Glutamatergic neuron (in vitro differentiated cells): ENCODE data around the gene RSAD2. TPM values are rescaled to one million over a fixed set of nuclear protein-coding genes. Genes with fewer than 3 reads are reported as not detected.
A peak's percentile ranks its signal among the peaks of the same experiment; 100 is the strongest.
"Not testable (repeated sequence)": the region's sequence is repeated elsewhere in the genome, so short reads cannot be mapped to it uniquely, and the experiment has no call there.

Experiments
- DNase-seq: peaks from one replicate; pipeline ENCODE4 v3.0.0; 2022
- H3K27ac Mint-ChIP-seq: one replicate; pipeline ENCODE4 v1.8.0; 2020; ENCODE audit warnings: mild to moderate bottlenecking, mixed read lengths, inconsistent platforms; ENCODE audit not compliant: unreplicated experiment
- H3K27me3 Mint-ChIP-seq: one replicate; pipeline ENCODE4 v1.8.0; 2020; ENCODE audit warnings: mild to moderate bottlenecking, moderate library complexity, mixed read lengths, inconsistent platforms; ENCODE audit not compliant: unreplicated experiment
- H3K36me3 Mint-ChIP-seq: one replicate; pipeline ENCODE4 v1.8.0; 2020; ENCODE audit warnings: mild to moderate bottlenecking, mixed read lengths, inconsistent platforms; ENCODE audit not compliant: unreplicated experiment
- H3K4me1 Mint-ChIP-seq: one replicate; pipeline ENCODE4 v1.8.0; 2020; ENCODE audit warnings: mild to moderate bottlenecking, low read depth, mixed read lengths, inconsistent platforms; ENCODE audit not compliant: unreplicated experiment
- H3K4me3 Mint-ChIP-seq: one replicate; pipeline ENCODE4 v1.8.0; 2020; ENCODE audit warnings: mild to moderate bottlenecking, mixed read lengths, inconsistent platforms; ENCODE audit not compliant: unreplicated experiment
- H3K9me3 Mint-ChIP-seq: one replicate; pipeline ENCODE4 v1.8.0; 2020; ENCODE audit warnings: mild to moderate bottlenecking, moderate library complexity, mixed read lengths, inconsistent platforms; ENCODE audit not compliant: unreplicated experiment
- total RNA-seq: library from RNA; stranded (reverse); fragmentation: NEBNext Ultra II Directional; extraction: Animal tissue kit (Norgen Biotek cat#: 25700); gene quantifications from one replicate; pipeline ENCODE4 v1.2.1, GENCODE V29; 2021; ENCODE audit not compliant: unreplicated experiment
- TF ChIP-seq, protein P1 (sequence below): fragments of 200-600 bp; sonication (generic); IDR thresholded peaks from one replicate; pipeline ENCODE4 v1.5.0; 2021; ENCODE audit not compliant: partially characterized antibody, unreplicated experiment

RSAD2 gene
- total RNA-seq, 1 donor from 2014 or later, result not detected

DNA sequence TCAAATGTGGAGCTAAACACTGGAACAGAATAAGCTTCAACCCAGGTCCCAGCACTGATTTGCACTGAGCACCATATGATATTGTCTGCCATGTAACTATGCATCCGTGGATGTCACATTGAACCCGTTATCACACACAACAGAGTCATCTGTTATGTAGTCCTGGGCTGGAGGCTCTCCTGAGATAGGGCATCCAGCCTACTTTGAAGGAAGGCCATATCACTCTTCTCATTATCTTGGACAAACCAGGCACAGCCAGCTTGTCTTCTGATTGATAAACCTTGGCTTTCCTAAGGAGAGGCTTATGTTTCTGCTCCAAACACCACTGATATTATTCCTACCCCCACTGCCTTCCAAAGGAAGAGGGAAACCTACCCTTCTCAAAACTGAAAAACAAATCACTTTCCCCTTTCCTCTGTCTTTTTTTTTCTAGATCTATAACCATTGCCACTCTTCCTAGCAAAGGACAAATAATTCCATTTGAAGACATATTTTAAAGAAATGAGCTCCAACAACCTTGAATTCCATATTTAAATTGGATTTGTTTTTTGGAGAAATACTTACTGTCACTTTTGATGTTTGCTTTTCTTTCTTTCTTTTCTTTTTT is 16.4 kb downstream of the RSAD2 start:
- Mint-ChIP-seq H3K9me3 (no peaks in the 10 kb centered on the region), H3K27ac (no peak overlapping the region), H3K4me1 (no peaks in the 10 kb centered on the region), H3K27me3 (no peaks in the 10 kb centered on the region), H3K36me3 (no peaks in the 10 kb centered on the region), H3K4me3 (no peak overlapping the region)
- TF ChIP-seq, protein P1, sequence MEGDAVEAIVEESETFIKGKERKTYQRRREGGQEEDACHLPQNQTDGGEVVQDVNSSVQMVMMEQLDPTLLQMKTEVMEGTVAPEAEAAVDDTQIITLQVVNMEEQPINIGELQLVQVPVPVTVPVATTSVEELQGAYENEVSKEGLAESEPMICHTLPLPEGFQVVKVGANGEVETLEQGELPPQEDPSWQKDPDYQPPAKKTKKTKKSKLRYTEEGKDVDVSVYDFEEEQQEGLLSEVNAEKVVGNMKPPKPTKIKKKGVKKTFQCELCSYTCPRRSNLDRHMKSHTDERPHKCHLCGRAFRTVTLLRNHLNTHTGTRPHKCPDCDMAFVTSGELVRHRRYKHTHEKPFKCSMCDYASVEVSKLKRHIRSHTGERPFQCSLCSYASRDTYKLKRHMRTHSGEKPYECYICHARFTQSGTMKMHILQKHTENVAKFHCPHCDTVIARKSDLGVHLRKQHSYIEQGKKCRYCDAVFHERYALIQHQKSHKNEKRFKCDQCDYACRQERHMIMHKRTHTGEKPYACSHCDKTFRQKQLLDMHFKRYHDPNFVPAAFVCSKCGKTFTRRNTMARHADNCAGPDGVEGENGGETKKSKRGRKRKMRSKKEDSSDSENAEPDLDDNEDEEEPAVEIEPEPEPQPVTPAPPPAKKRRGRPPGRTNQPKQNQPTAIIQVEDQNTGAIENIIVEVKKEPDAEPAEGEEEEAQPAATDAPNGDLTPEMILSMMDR, result no peak
- DNase-seq, result no peak

DNA sequence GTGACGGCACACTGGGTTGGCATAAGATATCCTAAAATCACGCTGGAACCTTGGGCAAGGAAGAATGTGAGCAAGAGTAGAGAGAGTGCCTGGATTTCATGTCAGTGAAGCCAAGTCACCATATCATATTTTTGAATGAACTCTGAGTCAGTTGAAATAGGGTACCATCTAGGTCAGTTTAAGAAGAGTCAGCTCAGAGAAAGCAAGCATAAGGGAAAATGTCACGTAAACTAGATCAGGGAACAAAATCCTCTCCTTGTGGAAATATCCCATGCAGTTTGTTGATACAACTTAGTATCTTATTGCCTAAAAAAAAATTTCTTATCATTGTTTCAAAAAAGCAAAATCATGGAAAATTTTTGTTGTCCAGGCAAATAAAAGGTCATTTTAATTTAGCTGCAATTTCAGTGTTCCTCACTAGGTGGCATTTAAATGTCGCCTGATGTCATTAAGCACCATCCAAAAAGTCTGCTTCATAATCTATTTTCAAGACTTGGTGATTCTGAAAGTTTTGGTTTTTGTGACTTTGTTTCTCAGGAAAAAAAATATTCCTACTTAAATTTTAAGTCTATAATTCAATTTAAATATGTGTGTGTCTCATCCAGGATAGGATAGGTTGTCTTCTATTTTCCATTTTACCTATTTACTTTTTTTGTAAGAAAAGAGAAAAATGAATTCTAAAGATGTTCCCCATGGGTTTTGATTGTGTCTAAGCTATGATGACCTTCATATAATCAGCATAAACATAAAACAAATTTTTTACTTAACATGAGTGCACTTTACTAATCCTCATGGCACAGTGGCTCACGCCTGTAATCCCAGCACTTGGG is 19.6 kb downstream of the RSAD2 start:
- Mint-ChIP-seq H3K27me3 (peaks cover 2% of the 10 kb centered on the region), H3K4me1 (no peaks in the 10 kb centered on the region), H3K9me3 (peaks cover 2% of the 10 kb centered on the region), H3K27ac (no peak overlapping the region), H3K36me3 (peaks cover 5% of the 10 kb centered on the region), H3K4me3 (no peak overlapping the region)
- DNase-seq, result no peak
- TF ChIP-seq, protein P1, result peak; percentile 82

DNA sequence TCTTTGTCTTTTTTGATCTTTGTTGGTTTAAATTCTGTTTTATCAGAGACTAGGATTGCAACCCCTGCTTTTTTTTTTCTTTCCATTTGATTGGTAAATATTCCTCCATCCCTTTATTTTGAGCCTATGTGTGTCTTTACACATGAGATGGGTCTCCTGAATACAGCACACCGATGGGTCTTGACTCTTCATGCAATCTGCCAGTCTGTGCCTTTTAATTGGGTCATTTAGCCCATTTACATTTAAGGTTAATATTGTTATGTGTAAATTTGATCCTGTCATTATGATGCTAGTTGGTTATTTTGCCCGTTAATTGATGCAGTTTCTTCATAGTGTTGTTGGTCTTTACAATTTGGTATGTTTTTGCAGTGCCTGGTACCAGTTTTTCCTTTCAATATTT is 25.0 kb downstream of the RSAD2 start:
- H3K4me1 Mint-ChIP-seq, H3K9me3 Mint-ChIP-seq, H3K27ac Mint-ChIP-seq, H3K4me3 Mint-ChIP-seq, H3K27me3 Mint-ChIP-seq, DNase-seq: not testable (repeated sequence)
- peaks cover 12% of the 10 kb centered on the region for H3K36me3 Mint-ChIP-seq

DNA sequence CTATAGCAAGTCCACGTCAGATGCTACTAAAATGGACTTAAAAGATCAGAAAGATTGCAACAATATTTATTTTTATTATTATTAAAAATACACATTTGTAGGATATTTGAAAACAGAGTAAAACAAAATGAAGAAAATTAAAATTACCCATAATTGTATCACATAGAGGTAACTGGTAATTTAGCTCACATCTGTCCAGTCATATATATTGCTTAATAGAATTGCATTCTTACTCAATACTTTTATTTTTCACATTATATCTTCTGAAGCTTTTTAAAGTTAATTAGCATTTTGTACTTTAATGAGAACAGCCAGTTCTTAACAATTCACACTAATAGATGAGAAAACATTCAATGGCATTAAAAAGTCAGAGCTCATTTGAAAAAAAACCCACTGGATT is 28.1 kb downstream of the RSAD2 start:
- peaks cover 2% of the 10 kb centered on the region for H3K9me3 Mint-ChIP-seq
- peaks cover 12% of the 10 kb centered on the region for H3K36me3 Mint-ChIP-seq
- no peak for DNase-seq
- peaks cover 2% of the 10 kb centered on the region for H3K27me3 Mint-ChIP-seq
- TF ChIP-seq, protein P1, result no peak
- no peaks in the 10 kb centered on the region for H3K4me1 Mint-ChIP-seq
- no peak overlapping the region for H3K27ac Mint-ChIP-seq
- H3K4me3 Mint-ChIP-seq, result no peak overlapping the region

DNA sequence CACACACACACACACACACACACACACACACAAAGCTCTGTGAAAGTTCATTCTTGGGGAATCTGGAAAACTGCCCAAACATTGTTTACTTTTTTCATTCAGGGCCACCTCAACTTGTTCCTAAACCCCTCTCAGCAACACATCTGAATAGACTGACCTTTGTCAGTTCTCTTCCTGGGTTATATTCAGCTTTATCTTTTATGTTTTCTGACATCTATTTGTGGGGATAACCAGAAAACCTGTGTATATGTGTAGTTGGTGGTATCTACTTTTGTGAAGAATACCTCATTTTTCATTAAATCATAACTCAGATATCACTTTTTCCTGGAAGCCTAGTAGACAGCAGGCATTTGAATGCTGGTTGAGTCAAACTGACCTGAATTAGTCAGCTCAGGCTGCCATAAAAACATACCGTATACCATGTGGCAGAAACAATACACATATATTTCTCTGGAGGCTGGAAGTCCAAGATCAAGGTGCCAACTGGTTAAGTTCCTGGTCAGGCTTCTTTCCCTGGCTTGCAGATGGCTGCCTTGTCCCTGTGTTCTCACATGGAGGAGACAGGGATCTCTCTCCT is 28.7 kb downstream of the RSAD2 start:
- TF ChIP-seq, protein P1, result no peak
- H3K36me3 Mint-ChIP-seq, result peaks cover 12% of the 10 kb centered on the region
- DNase-seq, result no peak
- no peak overlapping the region for H3K4me3 Mint-ChIP-seq
- H3K27ac Mint-ChIP-seq, result no peak overlapping the region
- H3K4me1 Mint-ChIP-seq, result no peaks in the 10 kb centered on the region
- peaks cover 2% of the 10 kb centered on the region for H3K9me3 Mint-ChIP-seq
- H3K27me3 Mint-ChIP-seq, result peaks cover 2% of the 10 kb centered on the region
